ENCODE results near the gene SEMA6B. TPM values are rescaled to one million over a fixed set of nuclear protein-coding genes. Genes with fewer than 3 reads are reported as not detected.

The SEMA6B gene
- total and polyA plus RNA-seq, 2 donors (not counting 3 experiments of a cell fraction or from before 2014, with no cell fraction given), result 97.8 to 176 TPM

GRCh38 chr19:4550479-4551050, 8.9 kb downstream of the SEMA6B start:
- Histone ChIP-seq H3K9me1 (replicated peaks; ENCODE audit: control insufficient read depth, extremely low read depth, insufficient read depth, low read length) (no peaks in the 10 kb centered on the region), H3K79me2 (ENCODE audit: control insufficient read depth, insufficient read depth, low read length) (no peaks in the 10 kb centered on the region), H3K27me3 (ENCODE audit: control insufficient read depth in 2 of 2, insufficient read depth in 2 of 2, low read length in 2 of 2) (no peaks in the 10 kb centered on the region), H3K4me1 (ENCODE audit: control insufficient read depth, extremely low read depth, insufficient read depth, low read length) (no peaks in the 10 kb centered on the region), H3K4me2 (ENCODE audit: insufficient read depth, low read length) (no peak overlapping the region), H3K36me3 (ENCODE audit: control insufficient read depth in 2 of 2, extremely low read depth in 1 of 2, insufficient read depth in 2 of 2, low read length in 2 of 2) (peaks cover 20 to 67% of the 10 kb centered on the region in 2 experiments), H3K9ac (replicated peaks; ENCODE audit: extremely low read depth, insufficient read depth, low read length) (no peak overlapping the region), H4K20me1 (replicated peaks; ENCODE audit: control insufficient read depth, extremely low read depth, insufficient read depth, low read length) (no peaks in the 10 kb centered on the region), H2AFZ (ENCODE audit: low read depth, low read length) (no peak overlapping the region), H3K4me3 (replicated peaks in 1 of 3; ENCODE audit: insufficient read depth in 1 of 3, low read depth in 1 of 3, low read length in 3 of 3) (no peak overlapping the region), H3K27ac (ENCODE audit: insufficient read depth, low read depth, low read length) (no peak overlapping the region), H3K9me3 (replicated peaks; ENCODE audit: control insufficient read depth, insufficient read depth, low read length) (no peaks in the 10 kb centered on the region)
- dilution Hi-C loops (cut with MboI; ENCODE audit: extremely low pct_ligation_motif_present, low sequenced_read_pairs), result no loop called here
- BruUV-seq (replicated peaks), result no TSS peak
- ChIA-PET POLR2A (no interaction called here), CTCF (interaction anchor here (1.0 kb wide), 1 partner anchor 83 kb away, joined by 4 read pairs; no protein-coding TSS in a partner anchor)
- DNase-seq (ENCODE audit: low read depth, low spot score) (no peak), FAIRE-seq (no peak)
- intact Hi-C loops (cut with micrococcal nuclease), result no loop called here
- TF ChIP-seq GATA2 (IDR thresholded peaks at IDR 0.05; ENCODE audit: insufficient read depth, insufficient read length, low read depth, low read length) (no peak), FOS (IDR thresholded peaks at IDR 0.05; ENCODE audit: borderline replicate concordance, insufficient read depth, low read length) (no peak), MAX (IDR thresholded peaks at IDR 0.05; ENCODE audit: insufficient read depth, insufficient read length) (no peak), EZH2 (IDR thresholded peaks at IDR 0.05; ENCODE audit: borderline replicate concordance, low read depth, low read length, severe bottlenecking) (no peak), JUN (IDR thresholded peaks at IDR 0.05; ENCODE audit: borderline replicate concordance, insufficient read depth, insufficient read length, low read depth) (no peak), CTCF (IDR thresholded peaks at IDR 0.05; ENCODE audit: extremely low read depth in 1 of 2, insufficient read depth in 1 of 2, low read depth in 1 of 2, low read length in 2 of 2) (no peak), MYC (IDR thresholded peaks at IDR 0.05; ENCODE audit: low read depth, low read length) (no peak), POLR2A (IDR thresholded peaks at IDR 0.05; ENCODE audit: low read depth, low read length) (no peak), POLR2AphosphoS5 (IDR thresholded peaks at IDR 0.05; ENCODE audit: insufficient read depth, low read depth, low read length) (no peak)

Data from endothelial cell of umbilical vein (primary cell).